Gastrocnemius medialis (tissue), 4 donors: ENCODE measurements around the gene GEMIN8.

ENCODE experiments used
- CTCF ChIP-seq, 5 experiments: fragments of 450-650 bp in 3 of 5; fragments of 200-600 bp in 2 of 5; sonication (generic) in 2 of 5; IDR thresholded peaks in 4 of 5; conservative IDR thresholded peaks in 1 of 5; 1 replicate in 4 of 5; 2 replicates in 1 of 5; pipeline ENCODE4 v1.5.1; 2016 to 2019; ENCODE audit warnings: antibody characterized with exemption in 5 of 5, mild to moderate bottlenecking in 3 of 5, moderate library complexity in 3 of 5
- POLR2A ChIP-seq, 2 donors: fragments of 450-650 bp; IDR thresholded peaks; one replicate each; pipeline ENCODE4 v1.6.1; 2017; ENCODE audit warnings: antibody characterized with exemption in 2 of 2, mild to moderate bottlenecking in 2 of 2, moderate library complexity in 2 of 2

- TF ChIP-seq CTCF (IDR thresholded peaks at IDR 0.05 in 4 of 5, conservative IDR thresholded peaks at IDR 0.05 in 1 of 5) (no peak), POLR2A (IDR thresholded peaks at IDR 0.05) (no peak)
Measured at GRCh38 chrX:14010566-14010965, 19.1 kb downstream of the GEMIN8 start.
